MV-4-11 (cell line): Measurements from ENCODE around the gene COPS4.
"Not testable (repeated sequence)": the region's sequence is repeated elsewhere in the genome, so short reads cannot be mapped to it uniquely, and the experiment has no call there.

ENCODE experiments used
- DNase-seq: peaks from one replicate; lab custom pipeline; 2025; lab: John Stamatoyannopoulos, UW

COPS4 gene

DNA sequence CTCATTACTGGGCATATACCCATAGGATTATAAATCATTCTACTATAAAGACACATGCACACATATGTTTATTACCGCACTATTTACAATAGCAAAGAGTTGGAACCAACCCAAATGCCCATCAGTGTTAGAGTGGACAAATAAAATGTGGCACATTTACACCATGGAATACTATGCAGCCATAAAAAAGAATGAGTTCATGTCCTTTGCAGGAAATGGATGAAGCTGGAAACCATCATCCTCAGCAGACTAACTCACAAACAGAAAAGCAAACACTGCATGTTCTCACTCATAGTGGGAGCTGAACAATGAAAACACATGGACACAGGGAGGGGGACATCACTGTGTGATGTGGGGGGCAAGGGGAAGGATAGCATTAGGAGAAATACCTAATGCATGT, 11.4 kb upstream of the COPS4 start:
- DNase-seq, result not testable (repeated sequence)

DNA sequence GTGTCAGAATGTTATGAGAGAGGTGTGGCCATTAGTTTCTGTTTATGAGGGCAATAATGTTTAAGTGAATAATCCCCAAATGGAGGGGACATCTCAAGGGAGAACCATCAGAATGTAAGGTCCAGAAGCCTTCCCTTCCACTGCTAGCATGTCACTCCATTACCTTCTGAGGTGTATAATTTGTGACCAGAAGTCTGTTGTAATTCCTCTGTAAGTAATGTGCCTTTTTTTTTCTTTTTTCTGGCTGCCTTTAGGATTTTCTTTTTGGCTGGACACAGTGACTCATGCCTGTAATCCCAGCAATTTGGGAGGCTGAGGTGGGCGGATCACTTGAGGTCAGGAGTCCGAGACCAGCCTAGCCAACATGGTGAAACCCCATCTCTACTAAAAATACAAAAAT, 10.8 kb upstream of the COPS4 start:
- DNase-seq, result no peak

DNA sequence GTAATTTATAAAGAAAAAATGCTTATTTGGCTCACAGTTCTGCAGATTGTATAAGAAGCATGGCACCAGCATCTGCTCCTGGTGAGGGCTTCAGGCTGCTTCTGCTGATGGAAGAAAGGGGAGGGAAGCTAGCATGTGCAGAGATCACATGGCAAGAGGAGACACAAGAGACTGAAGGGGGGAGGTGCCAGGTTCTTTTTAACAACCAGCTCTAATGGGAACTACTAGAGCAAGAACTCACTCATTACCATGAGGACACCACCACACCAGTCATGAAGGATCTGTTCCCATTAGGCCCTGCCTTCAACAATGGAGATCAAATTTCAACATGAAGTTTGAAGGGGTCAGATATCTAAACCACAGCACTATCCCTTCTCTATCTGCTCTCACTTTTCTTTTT, 9.4 kb upstream of the COPS4 start:
- DNase-seq, result peak; percentile 24

DNA sequence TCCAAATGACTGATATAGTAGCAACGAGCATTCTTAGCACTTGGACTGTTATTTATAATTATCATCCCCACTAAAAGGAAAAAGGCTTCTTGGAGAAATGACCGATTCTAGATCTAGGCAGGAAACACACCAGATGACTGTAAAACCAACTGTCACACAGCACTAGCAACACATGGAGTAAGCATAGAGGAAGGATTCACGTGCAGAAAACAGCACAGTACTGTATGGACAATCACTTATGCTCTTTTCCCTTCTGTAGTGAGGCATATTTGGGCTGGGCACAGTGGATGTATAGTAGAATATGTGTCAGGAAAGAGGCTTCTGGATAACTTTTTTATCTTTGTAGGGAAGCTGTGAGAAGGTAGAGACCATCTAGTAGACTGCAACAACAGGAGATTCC, 6.0 kb upstream of the COPS4 start:
- DNase-seq, result no peak

DNA sequence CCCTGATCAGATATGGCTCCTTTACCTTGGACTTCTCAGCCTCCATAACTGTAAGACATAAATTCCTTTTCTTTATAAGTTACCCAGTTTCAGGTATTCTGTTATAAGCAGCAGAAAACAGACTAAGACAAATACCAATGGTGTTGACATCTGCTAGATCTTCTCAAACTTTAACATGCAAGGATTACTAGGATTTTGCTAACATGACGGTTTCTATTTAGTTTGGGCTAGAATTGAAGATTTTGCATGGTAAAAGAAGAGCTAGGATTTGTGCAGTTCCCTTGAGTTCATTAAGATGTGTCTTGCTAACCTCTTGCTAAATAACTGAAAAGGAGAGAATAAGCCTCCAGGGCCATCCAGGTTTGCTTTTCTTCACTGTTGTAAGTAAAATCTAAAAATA, 5.3 kb upstream of the COPS4 start:
- no peak for DNase-seq

DNA sequence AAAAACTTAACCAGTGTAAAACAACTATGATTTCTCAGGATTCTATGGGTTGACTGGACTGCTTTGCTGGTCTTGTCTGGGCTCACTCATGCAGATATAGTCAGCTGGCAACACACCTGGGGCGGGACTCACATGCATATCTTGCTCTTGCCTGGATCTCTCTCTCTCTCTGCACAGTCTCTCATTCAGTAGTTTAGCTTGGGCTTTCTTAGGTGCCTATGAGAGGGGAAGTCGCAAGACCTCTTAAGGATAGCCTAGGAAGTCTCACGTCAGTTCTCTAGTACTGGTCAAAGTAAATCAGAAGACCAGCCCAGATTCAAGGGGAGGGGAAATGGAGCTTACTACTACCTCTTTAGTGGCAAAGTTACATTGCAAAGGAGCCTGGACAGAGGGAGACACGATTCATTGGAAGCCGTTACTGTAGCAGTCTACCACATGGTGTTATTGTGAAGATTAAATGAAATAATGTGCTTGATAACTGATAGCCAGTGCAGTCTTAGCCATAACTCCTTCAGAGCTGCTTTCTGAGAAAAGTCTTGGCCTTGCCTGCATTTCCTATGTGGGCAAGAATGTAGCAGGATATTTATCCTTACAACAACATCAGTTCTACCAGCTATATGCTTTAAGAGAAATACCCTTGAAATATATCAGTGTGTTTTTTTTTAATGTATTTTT, 2.1 kb downstream of the COPS4 start:
- DNase-seq, result no peak

DNA sequence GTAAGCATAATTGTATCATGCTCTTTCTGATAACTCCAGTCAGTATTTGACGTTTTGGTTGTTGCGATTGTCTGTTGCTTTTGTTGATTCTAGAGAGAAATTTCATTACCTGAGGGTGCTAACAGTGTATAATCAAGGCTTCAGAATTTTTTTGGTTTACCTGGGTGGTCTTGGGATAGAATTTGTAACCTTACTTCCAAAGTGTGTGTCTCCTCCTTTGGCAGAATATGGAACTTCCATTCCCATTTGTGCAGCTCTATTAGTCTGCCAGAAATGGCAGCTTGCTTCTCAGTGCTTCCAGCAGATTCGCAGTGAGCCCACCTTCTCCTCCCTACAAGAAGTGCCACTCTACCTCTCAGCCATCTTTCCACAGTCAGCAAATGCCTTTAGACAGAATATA, 5.3 kb downstream of the COPS4 start:
- DNase-seq, result no peak

DNA sequence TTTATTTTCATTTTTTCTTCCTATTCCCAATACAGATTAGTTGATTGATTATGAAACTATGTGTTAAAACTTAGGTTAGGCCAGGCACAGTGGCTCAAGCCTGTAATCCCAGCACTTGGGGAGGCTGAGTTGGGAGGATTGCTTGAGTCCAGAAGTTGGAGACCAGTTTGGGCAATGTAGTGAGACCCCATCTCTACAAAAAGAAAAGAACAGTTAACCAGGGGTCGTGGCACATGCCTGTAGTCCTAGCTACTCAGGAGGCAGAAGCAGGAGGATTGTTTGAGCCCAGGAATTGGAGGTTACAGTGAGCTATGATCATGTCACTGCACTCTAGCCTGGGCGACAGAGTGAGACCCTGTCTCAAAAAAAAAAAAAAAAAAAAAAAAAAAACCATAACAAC, 8.2 kb downstream of the COPS4 start:
- not testable (repeated sequence) for DNase-seq

DNA sequence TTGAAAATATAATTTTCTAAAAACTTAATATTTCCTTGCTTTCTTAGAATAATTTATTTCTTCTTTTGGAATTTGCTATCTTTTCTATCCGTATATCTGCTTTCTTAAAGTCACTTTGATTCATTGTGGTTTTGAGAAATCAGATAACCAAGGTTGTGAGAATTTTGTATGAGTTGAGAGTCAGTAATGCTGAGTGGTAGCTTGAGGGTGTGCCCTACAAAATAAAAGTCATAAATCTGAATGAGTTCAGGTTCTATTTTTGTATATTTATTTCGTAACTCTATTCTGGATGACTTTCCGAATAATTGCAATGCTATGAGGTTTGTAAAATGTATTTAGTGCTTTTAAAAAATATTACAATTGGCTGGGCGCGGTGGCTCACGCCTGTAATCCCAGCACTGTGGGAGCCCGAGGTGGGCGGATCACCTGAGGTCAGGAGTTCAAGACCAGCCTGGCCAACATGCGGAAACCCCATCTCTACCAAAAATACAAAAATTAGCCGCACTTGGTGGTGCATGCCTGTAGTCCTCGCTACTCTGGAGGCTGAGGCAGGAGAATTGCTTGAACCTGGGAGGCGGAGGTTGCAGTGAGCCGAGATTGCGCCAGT, 8.9 kb downstream of the COPS4 start:
- peak; percentile 40 for DNase-seq

DNA sequence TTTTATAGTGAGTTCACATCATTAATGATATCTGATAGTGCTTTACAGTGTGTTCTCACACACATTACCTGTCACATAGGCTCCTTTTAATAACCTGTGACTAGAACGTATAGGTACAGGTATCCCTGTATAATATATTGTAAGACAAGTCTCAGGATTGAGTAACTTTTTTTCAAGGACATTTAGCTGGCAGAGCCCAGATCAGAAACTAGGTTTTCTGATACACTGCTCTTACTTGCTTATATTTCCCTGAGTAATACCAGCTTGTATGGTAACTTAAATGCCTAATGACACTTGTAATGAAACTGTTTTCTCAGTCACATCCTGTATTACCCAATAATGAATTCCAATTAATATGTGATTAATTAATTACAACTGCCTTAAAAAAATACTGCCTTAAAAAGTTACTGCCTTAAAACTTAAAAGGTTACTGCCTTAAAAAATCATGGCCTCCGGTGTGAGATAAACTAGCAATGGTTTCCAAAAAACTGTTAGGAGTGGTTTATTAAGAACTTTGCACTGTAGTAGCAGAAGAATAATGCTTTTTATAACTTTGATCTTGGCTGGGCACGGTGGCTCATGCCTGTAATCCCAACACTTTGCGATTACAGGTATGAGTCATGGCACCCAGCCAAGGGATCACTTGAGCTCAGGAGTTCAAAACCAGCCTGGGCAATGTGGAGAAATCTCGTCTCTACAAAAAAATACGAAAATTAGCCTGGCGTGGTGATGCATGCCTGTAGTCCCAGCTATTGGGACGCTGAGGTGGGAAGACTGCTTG, 11.9 kb downstream of the COPS4 start:
- no peak for DNase-seq

DNA sequence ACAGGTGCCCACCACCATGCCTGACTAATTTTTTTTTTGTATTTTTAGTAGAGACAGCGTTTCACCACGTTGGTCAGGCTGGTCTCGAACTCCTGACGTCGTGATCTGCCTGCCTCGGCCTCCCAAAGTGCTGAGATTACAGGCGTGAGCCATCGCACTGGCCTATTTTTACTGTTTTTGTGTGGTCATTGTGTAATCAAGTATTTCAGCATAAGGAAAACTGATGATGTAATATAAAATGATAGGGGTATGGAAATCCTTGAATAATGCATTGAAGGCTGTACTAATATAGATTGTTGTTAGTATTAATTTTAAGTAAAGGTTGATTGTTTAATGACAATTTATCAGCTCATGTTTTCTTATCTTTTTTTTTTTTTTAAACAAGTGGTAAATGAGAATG, 13.8 kb downstream of the COPS4 start:
- DNase-seq, result not testable (repeated sequence)

DNA sequence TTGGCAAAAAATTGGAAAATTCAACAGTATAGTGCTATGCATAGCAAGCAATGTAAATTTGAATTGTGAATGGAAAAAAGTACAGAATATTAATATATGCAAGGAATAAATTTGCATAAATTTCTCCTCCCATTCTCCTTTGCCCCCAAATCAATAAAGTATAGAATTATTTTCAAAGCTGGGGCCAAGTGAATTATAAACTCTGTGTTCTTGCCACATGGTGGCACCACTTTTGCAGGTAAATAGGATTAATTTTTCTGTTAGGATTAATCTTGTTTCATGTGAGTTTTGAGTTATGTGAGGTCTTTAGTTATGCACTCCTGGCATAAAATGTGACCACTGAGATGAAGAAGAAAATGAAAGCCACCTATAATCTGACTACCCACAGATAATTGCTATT, 19.9 kb downstream of the COPS4 start:
- DNase-seq, result no peak

DNA sequence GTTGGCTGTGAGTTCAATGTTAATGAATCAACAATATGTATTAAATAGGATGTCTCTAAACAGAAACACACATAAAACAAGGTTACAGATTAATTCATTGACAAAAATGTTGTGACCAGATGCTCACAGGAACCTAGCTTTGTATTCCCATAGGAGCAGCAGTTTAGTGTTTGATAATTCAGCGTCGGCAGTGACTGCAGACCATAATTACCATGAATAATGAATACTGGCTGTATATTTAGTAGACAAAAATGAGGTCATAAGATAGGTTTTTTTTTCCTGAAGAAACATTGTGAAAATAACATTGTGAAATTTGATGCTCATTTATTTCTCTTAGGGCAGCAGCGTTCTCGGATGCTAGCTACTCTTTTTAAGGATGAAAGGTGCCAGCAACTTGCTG, 27.8 kb downstream of the COPS4 start:
- no peak for DNase-seq

DNA sequence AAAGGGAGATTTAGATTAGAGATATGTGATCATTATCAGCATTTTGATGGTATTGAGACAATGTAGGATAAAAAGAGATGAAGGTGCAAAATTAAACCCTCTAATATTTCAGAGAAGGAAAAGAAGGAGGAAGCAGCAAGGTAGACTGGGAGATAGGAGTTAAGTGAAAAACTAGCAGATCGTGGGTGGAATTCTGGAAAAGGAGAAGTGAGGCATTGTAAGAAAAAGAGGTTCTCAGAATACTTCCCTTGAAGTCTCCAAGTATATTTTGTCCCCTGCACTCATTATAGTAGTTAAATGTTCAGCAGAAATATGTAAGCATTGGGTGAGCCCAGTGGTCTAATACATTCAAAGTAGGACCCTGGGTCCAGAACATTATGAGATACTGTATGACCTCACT, 30.3 kb downstream of the COPS4 start:
- peak; percentile 32 for DNase-seq

DNA sequence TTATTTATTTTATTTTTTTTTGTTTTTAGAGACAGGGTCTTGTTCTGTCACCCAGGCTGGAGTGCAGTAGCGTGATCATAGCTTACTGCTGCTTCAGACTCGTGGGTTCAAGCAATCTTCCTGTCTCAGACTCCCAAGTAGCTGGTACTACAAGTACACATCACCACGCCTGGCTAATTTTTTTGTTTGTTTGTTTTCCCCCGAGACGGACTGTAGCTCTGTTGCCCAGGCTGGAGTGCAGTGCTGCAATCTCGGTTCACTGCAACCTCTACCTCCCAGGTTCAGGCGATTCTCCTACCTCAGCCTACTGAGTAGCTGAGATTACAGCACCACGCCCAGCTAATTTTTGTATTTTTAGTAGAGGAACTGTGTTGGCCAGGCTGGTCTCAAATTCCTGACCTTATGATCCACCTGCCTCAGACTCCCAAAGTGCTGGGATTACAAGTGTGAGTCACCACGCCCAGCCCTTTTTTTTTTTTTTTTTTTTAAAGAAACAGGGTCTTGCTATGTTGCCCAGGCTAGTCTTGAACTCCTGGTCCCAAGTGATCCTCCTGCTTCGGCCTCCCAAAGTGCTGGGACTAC, 32.2 kb downstream of the COPS4 start:
- DNase-seq, result no peak

DNA sequence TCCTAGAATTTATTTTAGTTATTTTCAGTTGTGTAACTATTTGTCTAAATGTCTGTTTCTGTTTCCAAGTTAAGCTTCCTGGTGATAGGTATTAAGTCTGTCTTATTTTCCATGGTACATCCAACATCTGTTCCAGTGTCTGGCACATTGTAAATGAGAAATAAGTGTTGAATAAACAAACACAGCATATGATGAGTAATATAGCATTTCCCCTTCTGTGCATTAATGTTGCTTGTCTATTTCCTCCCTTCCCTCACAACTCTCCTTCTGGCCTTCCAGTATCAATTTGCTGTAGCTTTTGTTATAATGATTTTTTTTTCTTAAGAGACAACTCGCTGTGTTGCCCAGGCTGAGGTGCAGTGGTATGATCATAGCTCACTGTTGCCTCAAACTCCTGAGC, 36.1 kb downstream of the COPS4 start:
- DNase-seq, result no peak

DNA sequence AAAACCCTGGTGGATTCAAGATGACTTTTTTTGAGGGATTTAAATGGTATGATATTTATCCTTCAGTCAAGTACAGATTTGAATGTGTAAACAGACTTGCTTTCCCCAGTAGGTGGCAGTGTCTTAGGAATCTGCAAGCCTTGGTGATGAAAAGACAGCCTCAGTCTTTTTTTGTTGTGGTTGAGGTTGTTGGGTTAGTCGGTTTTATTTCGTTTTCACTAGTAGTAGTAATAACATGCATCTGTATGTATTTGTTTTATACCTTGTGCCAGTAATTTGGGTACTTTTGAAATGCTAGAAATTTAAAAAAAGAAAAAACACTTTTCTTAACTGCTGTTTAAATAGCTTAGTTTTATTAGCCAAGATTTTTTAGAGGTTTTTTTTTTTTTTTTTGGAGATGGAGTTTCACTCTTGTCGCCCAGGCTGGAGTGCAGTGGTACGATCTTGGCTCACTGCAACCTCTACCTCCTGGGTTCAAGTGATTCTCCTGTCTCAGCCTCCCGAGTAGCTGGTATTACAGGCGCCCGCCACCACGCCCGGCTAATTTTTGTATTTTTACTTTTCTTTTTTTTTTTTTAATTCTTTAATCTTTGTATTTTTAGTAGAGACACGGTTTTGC, 39.2 kb downstream of the COPS4 start:
- DNase-seq, result peak; percentile 86

DNA sequence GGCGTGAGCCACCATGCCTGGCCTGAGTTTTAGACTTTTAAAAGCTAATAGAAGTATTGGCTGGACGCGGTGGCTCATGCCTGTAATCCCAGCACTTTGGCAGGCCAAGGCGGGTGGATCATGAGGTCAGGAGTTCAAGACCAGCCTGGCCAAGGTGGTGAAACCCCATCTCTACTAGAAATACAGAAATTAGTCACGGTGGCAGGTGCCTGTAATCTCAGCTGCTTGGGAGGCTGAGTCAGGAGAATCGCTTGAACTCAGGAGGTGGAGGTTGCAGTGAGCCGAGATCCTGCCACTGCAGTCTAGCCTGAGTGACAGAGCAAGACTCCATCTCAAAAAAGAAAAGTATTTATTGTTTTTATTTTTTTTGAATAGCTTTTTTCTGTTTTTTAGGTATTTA, 39.8 kb downstream of the COPS4 start:
- not testable (repeated sequence) for DNase-seq

DNA sequence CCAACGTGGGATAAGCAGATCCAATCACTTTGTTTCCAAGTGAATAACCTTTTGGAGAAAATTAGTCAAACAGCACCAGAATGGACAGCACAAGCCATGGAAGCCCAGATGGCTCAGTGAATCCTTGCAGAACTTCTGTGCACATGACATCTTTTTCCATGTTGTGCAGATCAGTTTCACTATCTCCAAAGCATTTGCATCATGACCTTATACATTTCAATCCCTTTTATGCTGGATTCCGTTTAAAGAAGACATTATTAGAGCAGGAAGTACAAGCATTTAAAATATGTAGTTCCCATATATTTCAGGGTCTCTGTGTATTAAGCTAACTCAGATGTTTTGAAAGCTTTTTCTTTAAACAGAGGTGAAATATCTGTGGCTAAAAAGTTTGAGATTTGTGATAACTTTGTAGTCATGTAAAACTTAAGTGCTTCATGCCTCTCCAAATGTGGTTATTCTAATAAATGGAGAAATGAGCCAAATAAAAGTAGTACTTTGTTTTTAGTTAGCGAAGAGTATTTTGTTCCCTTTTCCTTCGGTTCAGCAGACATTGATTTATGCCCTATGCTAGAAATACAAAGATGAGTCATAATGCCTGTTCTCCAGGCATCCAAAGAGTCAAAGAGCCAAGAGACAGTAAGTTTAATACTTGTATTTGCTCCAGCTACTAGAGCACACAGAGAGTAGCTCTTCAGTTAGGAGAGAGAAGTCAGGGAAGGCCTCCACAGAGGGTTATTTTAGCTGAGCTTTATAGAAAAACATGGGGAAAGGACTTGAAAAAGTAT, 40.5 kb downstream of the COPS4 start:
- peak; percentile 91 for DNase-seq

DNA sequence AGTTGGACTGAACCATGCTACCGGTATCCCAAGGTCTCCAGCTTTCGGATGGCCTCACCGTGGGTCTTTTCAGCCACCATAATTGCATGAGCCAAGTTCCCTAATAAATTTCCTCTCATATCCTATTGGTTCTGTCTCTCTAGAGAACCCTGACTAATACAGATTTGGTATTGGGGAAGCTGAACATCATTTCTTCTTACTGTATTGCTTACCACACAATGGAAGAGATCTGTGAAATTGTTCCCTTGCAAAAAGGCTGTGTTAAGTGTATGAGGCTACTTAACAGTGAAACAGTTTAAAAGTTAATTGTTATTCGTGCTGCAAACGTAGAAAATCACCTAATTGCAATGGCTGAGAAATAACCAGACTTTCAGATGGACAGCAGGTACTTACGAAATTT, 45.6 kb downstream of the COPS4 start:
- no peak for DNase-seq

DNA sequence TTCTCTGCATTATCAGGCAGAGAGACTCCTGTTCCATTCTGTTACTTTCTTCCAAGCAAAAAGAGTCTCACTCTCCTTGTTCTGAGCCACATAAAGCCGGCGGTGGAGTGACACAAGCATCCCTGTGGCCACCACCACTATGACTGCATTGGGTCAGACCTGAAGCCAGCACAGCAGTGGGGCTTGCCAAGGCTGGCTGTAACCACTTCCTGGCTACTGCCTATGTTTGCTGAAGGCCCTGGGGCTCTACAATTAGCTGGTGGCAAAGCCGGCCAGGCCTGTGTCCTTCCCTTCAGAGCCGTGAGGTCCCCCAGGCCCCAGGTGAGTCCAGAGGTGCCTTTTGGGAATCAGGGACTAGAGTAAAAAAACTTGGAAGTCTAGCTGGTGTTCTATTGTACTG, 47.8 kb downstream of the COPS4 start:
- peak; percentile 78 for DNase-seq
